HG02938 (cell line): ENCODE results near the gene ITIH4.

Experiments used
- ATAC-seq: cut with Tn5 transposase; IDR thresholded peaks from one replicate; pipeline ENCODE4 v1.9.1; 2021; ENCODE audit warnings: mild to moderate bottlenecking, moderate library complexity; ENCODE audit not compliant: unreplicated experiment

ITIH4 gene

GRCh38 chr3:52834871-52835501, 4.5 kb upstream of the ITIH4 start, which contains the start of gene MUSTN1:
MUSTN1 (minus strand) TSS chr3:52835019; CDS start chr3:52834948, 71 bp downstream.
- no peak for ATAC-seq

GRCh38 chr3:52833202-52833601, 2.7 kb upstream of the ITIH4 start:
- ATAC-seq: no peak

GRCh38 chr3:52831500-52832301, 1.2 kb upstream of the ITIH4 start:
- no peak for ATAC-seq

- ATAC-seq: no peak
These were observed 487 bp downstream of the ITIH4 start for GRCh38 chr3:52829906-52830463.

GRCh38 chr3:52829482-52829881, 990 bp downstream of the ITIH4 start:
- ATAC-seq: no peak

GRCh38 chr3:52827866-52828376, 2.6 kb downstream of the ITIH4 start:
- no peak for ATAC-seq

- no peak for ATAC-seq
These were observed 3.0 kb downstream of the ITIH4 start for GRCh38 chr3:52827441-52827840.

GRCh38 chr3:52824037-52824436, 6.4 kb downstream of the ITIH4 start:
- ATAC-seq: no peak

GRCh38 chr3:52822363-52822762, 8.1 kb downstream of the ITIH4 start:
- ATAC-seq: no peak

GRCh38 chr3:52820736-52821135, 9.7 kb downstream of the ITIH4 start:
- ATAC-seq: no peak

GRCh38 chr3:52819936-52820335, 10.5 kb downstream of the ITIH4 start:
- ATAC-seq: no peak

- ATAC-seq: no peak
These were observed 12.6 kb downstream of the ITIH4 start for GRCh38 chr3:52817860-52818259.

GRCh38 chr3:52817221-52817620, 13.3 kb downstream of the ITIH4 start:
- ATAC-seq: no peak

GRCh38 chr3:52816654-52817053, 13.8 kb downstream of the ITIH4 start:
- ATAC-seq: no peak

GRCh38 chr3:52816199-52816598, 14.3 kb downstream of the ITIH4 start:
- ATAC-seq: no peak

GRCh38 chr3:52813810-52814209, 16.7 kb downstream of the ITIH4 start:
- ATAC-seq: no peak

- ATAC-seq: no peak
These were observed 18.9 kb downstream of the ITIH4 start for GRCh38 chr3:52811452-52812011.

- ATAC-seq: no peak
These were observed 19.5 kb downstream of the ITIH4 start for GRCh38 chr3:52810923-52811322.

GRCh38 chr3:52809662-52810377, 20.7 kb downstream of the ITIH4 start:
- no peak for ATAC-seq

- ATAC-seq: no peak
These were observed 21.3 kb downstream of the ITIH4 start for GRCh38 chr3:52809149-52809548.
